Endothelial cell of umbilical vein (primary cell): Measurements from ENCODE around the gene ZNF407. TPM values are rescaled to one million over a fixed set of nuclear protein-coding genes. Genes with fewer than 3 reads are reported as not detected.

Source experiments
- BruUV-seq: library from RNA; stranded (reverse); fragments of 400-500 nt; replicated peaks from 2 replicates; lab custom pipeline; 2021; lab: Mats Ljungman, UMichigan
- CTCF ChIA-PET: fragments of 300-600, 350-600 bp; sonication (Branson Sonifier 250); formaldehyde crosslinking; loops from one replicate; lab custom pipeline; 2021; ENCODE audit warnings: antibody characterized with exemption, inconsistent platforms; lab: Charles Lee
- POLR2A ChIA-PET: fragments of 300-600, 350-600 bp; sonication (Branson Sonifier 250); formaldehyde crosslinking; loops from one replicate; lab custom pipeline; 2021; ENCODE audit warnings: antibody characterized with exemption, inconsistent platforms; lab: Charles Lee
- DNase-seq: peaks from one replicate; pipeline ENCODE4 v3.0.0-alpha.2; 2011; ENCODE audit warnings: low read depth, low spot score
- FAIRE-seq: peaks from 2 replicates; lab custom pipeline; 2011; peaks lifted over from hg19 to GRCh38; lab: Jason Lieb, UNC
- H2AFZ ChIP-seq: 2 replicates; pipeline ENCODE4 v1.6.0; 2012; ENCODE audit warnings: low read depth, low read length, control low read depth, inconsistent platforms
- H3K27ac ChIP-seq: 2 replicates; pipeline ENCODE4 v1.5.1; 2011; ENCODE audit warnings: low read depth, mild to moderate bottlenecking, control low read depth, low read length, moderate library complexity; ENCODE audit not compliant: insufficient read depth
- H3K27me3 ChIP-seq, 2 experiments: 2 replicates each; pipeline versions ENCODE4 v1.6.0 to v1.6.1; 2011; ENCODE audit warnings: low read length in 2 of 2, mixed read lengths in 1 of 2; ENCODE audit not compliant: control insufficient read depth in 2 of 2, insufficient read depth in 2 of 2
- H3K36me3 ChIP-seq, 2 experiments: 2 replicates in 1 of 2; 3 replicates in 1 of 2; pipeline ENCODE4 v1.5.1; 2011; ENCODE audit warnings: low read length in 2 of 2, mild to moderate bottlenecking in 1 of 2, moderate library complexity in 1 of 2; ENCODE audit not compliant: control insufficient read depth in 2 of 2, insufficient read depth in 2 of 2; ENCODE audit errors: extremely low read depth in 1 of 2
- H3K4me1 ChIP-seq: 3 replicates; pipeline ENCODE4 v1.5.1; 2011; ENCODE audit warnings: mild to moderate bottlenecking, low read length; ENCODE audit not compliant: control insufficient read depth, insufficient read depth; ENCODE audit errors: extremely low read depth
- H3K4me2 ChIP-seq: 2 replicates; pipeline ENCODE4 v1.6.1; 2011; ENCODE audit warnings: low read length, control low read depth, mixed read lengths; ENCODE audit not compliant: insufficient read depth
- H3K4me3 ChIP-seq, 3 experiments: fragments of 200-600 bp in 1 of 3; sonication (generic), shearing (Covaris generic) in 1 of 3; replicated peaks in 1 of 3; 2 replicates each; pipeline ENCODE4 v1.5.1; 2011 to 2016; ENCODE audit warnings: control low read depth in 3 of 3, low read length in 3 of 3, mild to moderate bottlenecking in 2 of 3, inconsistent platforms in 1 of 3, low read depth in 1 of 3, moderate library complexity in 1 of 3; ENCODE audit not compliant: insufficient read depth in 1 of 3
- H3K79me2 ChIP-seq: 2 replicates; pipeline ENCODE4 v1.6.0; 2012; ENCODE audit warnings: low read length, inconsistent platforms; ENCODE audit not compliant: control insufficient read depth, insufficient read depth
- H3K9ac ChIP-seq: replicated peaks from 2 replicates; pipeline ENCODE3; 2011; ENCODE audit warnings: low read length, control low read depth; ENCODE audit not compliant: insufficient read depth; ENCODE audit errors: extremely low read depth
- H3K9me1 ChIP-seq: replicated peaks from 3 replicates; pipeline ENCODE4 v1.6.0; 2011; ENCODE audit warnings: mild to moderate bottlenecking, low read length; ENCODE audit not compliant: control insufficient read depth, insufficient read depth; ENCODE audit errors: extremely low read depth
- H3K9me3 ChIP-seq: replicated peaks from 2 replicates; pipeline ENCODE4 v1.5.1; 2012; ENCODE audit warnings: low read length, inconsistent platforms; ENCODE audit not compliant: control insufficient read depth, insufficient read depth
- H4K20me1 ChIP-seq: replicated peaks from 2 replicates; pipeline ENCODE3; 2011; ENCODE audit warnings: mild to moderate bottlenecking, low read length; ENCODE audit not compliant: control insufficient read depth, insufficient read depth; ENCODE audit errors: extremely low read depth
- CTCF ChIP-seq, 2 donors: IDR thresholded peaks; 1 replicate in 1 of 2; 2 replicates in 1 of 2; pipeline ENCODE4 v1.5.1; 2011; ENCODE audit warnings: low read length in 2 of 2, mild to moderate bottlenecking in 2 of 2, moderate library complexity in 2 of 2, control low read depth in 1 of 2, inconsistent platforms in 1 of 2, low read depth in 1 of 2; ENCODE audit not compliant: insufficient read depth in 1 of 2; ENCODE audit errors: extremely low read depth in 1 of 2
- EZH2 ChIP-seq: IDR thresholded peaks from 2 replicates; pipeline ENCODE4 v1.6.1; 2012; ENCODE audit warnings: borderline replicate concordance, low read depth, mild to moderate bottlenecking, moderate library complexity, low read length, inconsistent platforms; ENCODE audit not compliant: severe bottlenecking
- FOS ChIP-seq: IDR thresholded peaks from 2 replicates; pipeline ENCODE4 v1.6.1; 2011; ENCODE audit warnings: mild to moderate bottlenecking, low read length, moderate library complexity, borderline replicate concordance; ENCODE audit not compliant: insufficient read depth
- GATA2 ChIP-seq: IDR thresholded peaks from 2 replicates; pipeline ENCODE4 v1.7.0; 2011; ENCODE audit warnings: low read depth, mild to moderate bottlenecking, moderate library complexity, mixed read lengths, low read length; ENCODE audit not compliant: insufficient read length, insufficient read depth
- JUN ChIP-seq: IDR thresholded peaks from 2 replicates; pipeline ENCODE4 v1.6.1; 2011; ENCODE audit warnings: borderline replicate concordance, low read depth; ENCODE audit not compliant: insufficient read length, insufficient read depth
- MYC ChIP-seq: IDR thresholded peaks from one replicate; pipeline ENCODE4 v1.6.1; 2011; ENCODE audit warnings: mild to moderate bottlenecking, low read depth, low read length
- POLR2A ChIP-seq: IDR thresholded peaks from 2 replicates; pipeline ENCODE4 v1.6.1; 2012; ENCODE audit warnings: low read depth, mild to moderate bottlenecking, control low read depth, low read length
- POLR2AphosphoS5 ChIP-seq: IDR thresholded peaks from 2 replicates; pipeline ENCODE4 v1.6.1; 2012; ENCODE audit warnings: low read depth, mild to moderate bottlenecking, control low read depth, low read length, moderate library complexity; ENCODE audit not compliant: insufficient read depth
- dilution Hi-C: fragments of 300-500 bp; cut with MboI; formaldehyde crosslinking; loops from one replicate; pipeline ENCODE4 v1.15.0; 2019; ENCODE audit warnings: low sequenced_read_pairs; ENCODE audit not compliant: extremely low pct_ligation_motif_present
- intact Hi-C: fragments of 100-400 bp; cut with micrococcal nuclease; formaldehyde crosslinking; loops from one replicate; pipeline ENCODE4 v1.10.0; 2022
- polyA plus RNA-seq, 4 experiments: library from polyadenylated mRNA; depleted of rRNA in 3 of 4; stranded (reverse) in 3 of 4; unstranded in 1 of 4; fragments of >200 nt; gene quantifications; 2 replicates each; pipeline versions ENCODE4 v1.2.1 to v1.2.3, GENCODE V29; 2011 to 2012; ENCODE audit warnings: missing spikeins in 1 of 4
- total RNA-seq: library from RNA; stranded (reverse); gene quantifications from 2 replicates; pipeline ENCODE4 v1.2.3, GENCODE V29; 2021
- TF ChIP-seq, protein P1 (sequence below): IDR thresholded peaks from 2 replicates; pipeline ENCODE4 v1.6.1; 2011; ENCODE audit not compliant: insufficient read depth, insufficient read length

ZNF407 gene
- total and polyA plus RNA-seq, 2 donors (not counting 3 experiments of a cell fraction or from before 2014, with no cell fraction given) = 3.8 to 20.1 TPM

DNA sequence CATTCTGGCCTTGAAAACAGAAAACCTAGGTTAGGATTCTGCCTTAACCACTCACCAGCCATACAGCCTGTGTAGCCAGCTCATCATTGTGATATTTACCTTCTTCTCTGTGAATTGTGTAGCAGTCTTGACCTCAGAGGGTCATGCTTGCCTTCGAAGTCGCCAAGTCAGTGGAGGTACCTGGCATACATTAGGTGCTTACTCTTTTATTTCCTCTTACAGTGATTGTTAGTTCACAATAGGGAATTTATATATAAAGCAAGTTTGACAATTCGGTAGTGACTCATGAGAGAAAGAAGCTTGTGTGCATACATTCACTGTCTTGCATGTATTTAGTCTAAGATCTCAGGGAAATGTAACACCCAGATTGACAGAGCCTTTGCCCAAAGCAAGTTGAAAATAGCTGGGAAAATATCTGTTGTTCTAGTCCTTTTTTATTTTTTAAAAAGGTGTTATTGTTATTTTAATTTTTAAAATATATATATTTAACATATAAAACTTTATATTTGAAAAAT lies 320.7 kb downstream of the ZNF407 start:
- POLR2A ChIA-PET = no interaction called here
- intact Hi-C loops = loop anchor here (10.0 kb wide), 1 partner anchor 1254 kb away; no protein-coding TSS in a partner anchor

GRCh38 chr18:74921057-74921820 lies 323.6 kb downstream of the ZNF407 start:
- DNase-seq = no peak
- CTCF ChIA-PET = interaction anchor here (1.3 kb wide), 1 partner anchor 15 kb away, joined by 4 read pairs; no protein-coding TSS in a partner anchor
- no peaks in the 10 kb centered on the region for H3K27me3 ChIP-seq
- H3K4me1 ChIP-seq = no peaks in the 10 kb centered on the region
- no peak for FAIRE-seq
- intact Hi-C loops (no loop called here), dilution Hi-C loops (no loop called here)
- H3K36me3 ChIP-seq = no peaks in the 10 kb centered on the region
- POLR2A ChIA-PET = no interaction called here
- no peak overlapping the region for H3K9ac ChIP-seq
- H3K4me3 ChIP-seq = no peak overlapping the region
- no peaks in the 10 kb centered on the region for H3K79me2 ChIP-seq
- no peaks in the 10 kb centered on the region for H3K9me3 ChIP-seq
- no peak overlapping the region for H2AFZ ChIP-seq
- H3K27ac ChIP-seq = no peak overlapping the region
- H3K4me2 ChIP-seq = no peak overlapping the region
- H4K20me1 ChIP-seq = no peaks in the 10 kb centered on the region
- no TSS peak for BruUV-seq
- no peaks in the 10 kb centered on the region for H3K9me1 ChIP-seq
- no peak for TF ChIP-seq JUN
- no peak for TF ChIP-seq POLR2A
- no peak for TF ChIP-seq CTCF (IDR thresholded peaks at IDR 0.05; ENCODE audit: extremely low read depth in 1 of 2, insufficient read depth in 1 of 2, low read depth in 1 of 2, low read length in 2 of 2)
- TF ChIP-seq GATA2 = no peak
- no peak for TF ChIP-seq POLR2AphosphoS5
- TF ChIP-seq FOS = no peak
- TF ChIP-seq, protein P1, sequence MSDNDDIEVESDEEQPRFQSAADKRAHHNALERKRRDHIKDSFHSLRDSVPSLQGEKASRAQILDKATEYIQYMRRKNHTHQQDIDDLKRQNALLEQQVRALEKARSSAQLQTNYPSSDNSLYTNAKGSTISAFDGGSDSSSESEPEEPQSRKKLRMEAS = no peak
- TF ChIP-seq EZH2 = no peak
- TF ChIP-seq MYC = no peak

More for the DNA sequence above, 320.7 kb downstream of the ZNF407 start:
- Histone ChIP-seq H3K27me3 (no peaks in the 10 kb centered on the region), H3K9me3 (no peaks in the 10 kb centered on the region), H4K20me1 (no peaks in the 10 kb centered on the region), H2AFZ (no peak overlapping the region), H3K4me2 (no peak overlapping the region), H3K9me1 (no peaks in the 10 kb centered on the region), H3K27ac (no peak overlapping the region), H3K4me1 (no peaks in the 10 kb centered on the region), H3K79me2 (no peaks in the 10 kb centered on the region), H3K9ac (no peak overlapping the region), H3K36me3 (no peaks in the 10 kb centered on the region), H3K4me3 (no peak overlapping the region)
- no TSS peak for BruUV-seq
- CTCF ChIA-PET = interaction anchor here (1.5 kb wide), 1 partner anchor 11 kb away, joined by 5 read pairs; no protein-coding TSS in a partner anchor
- FAIRE-seq = no peak
- no peak for TF ChIP-seq POLR2A
- TF ChIP-seq EZH2 = no peak
- dilution Hi-C loops = no loop called here
- no peak for DNase-seq
